ENCODE measurements around the gene BRME1.

Gene BRME1

GRCh38 chr19:13930402-13930801, 24.5 kb upstream of the BRME1 start:
- Histone ChIP-seq H3F3A (ENCODE audit: low read depth) (no peaks in the 10 kb centered on the region), H3K4me1 (ENCODE audit: insufficient read depth, low read length, poor library complexity, severe bottlenecking) (no peaks in the 10 kb centered on the region), H2AFZ (ENCODE audit: low read length) (no peak overlapping the region), H3K27me3 (ENCODE audit: insufficient read depth, low read length, poor library complexity, severe bottlenecking) (no peaks in the 10 kb centered on the region), H3K36me3 (ENCODE audit: insufficient read depth, low read length) (peaks cover 9% of the 10 kb centered on the region; the same call in 1 of the 2 replicates), H4K20me1 (ENCODE audit: insufficient read depth, low read length, poor library complexity, severe bottlenecking) (no peaks in the 10 kb centered on the region), H3K9ac (ENCODE audit: low read depth, low read length, poor library complexity, severe bottlenecking) (no peak overlapping the region), H3K4me3 (ENCODE audit: low read length, poor library complexity, severe bottlenecking) (no peak overlapping the region), H3K9me2 (replicated peaks; ENCODE audit: low read depth, low read length) (no peaks in the 10 kb centered on the region), H3K4me2 (ENCODE audit: low read depth, low read length, poor library complexity, severe bottlenecking) (no peak overlapping the region), H3K9me3 (ENCODE audit: insufficient read depth, low read depth, low read length) (no peaks in the 10 kb centered on the region), H3K79me2 (ENCODE audit: insufficient read depth, low read length) (no peaks in the 10 kb centered on the region)
- no peak for TF ChIP-seq CTCF (conservative IDR thresholded peaks at IDR 0.05; ENCODE audit: low read length)
- TF ChIP-seq EZH2phosphoT487 (IDR thresholded peaks at IDR 0.05; ENCODE audit: borderline replicate concordance) = no peak

- Histone ChIP-seq H3K27me3 (ENCODE audit: insufficient read depth, low read length, poor library complexity, severe bottlenecking) (no peaks in the 10 kb centered on the region), H3K4me2 (ENCODE audit: low read depth, low read length, poor library complexity, severe bottlenecking) (no peak overlapping the region), H3K4me1 (ENCODE audit: insufficient read depth, low read length, poor library complexity, severe bottlenecking) (no peaks in the 10 kb centered on the region), H3K79me2 (ENCODE audit: insufficient read depth, low read length) (no peaks in the 10 kb centered on the region), H3K36me3 (ENCODE audit: insufficient read depth, low read length) (peaks cover 9% of the 10 kb centered on the region; the same call in 1 of the 2 replicates), H3F3A (ENCODE audit: low read depth) (no peaks in the 10 kb centered on the region), H3K9ac (ENCODE audit: low read depth, low read length, poor library complexity, severe bottlenecking) (no peak overlapping the region), H3K9me3 (ENCODE audit: insufficient read depth, low read depth, low read length) (no peaks in the 10 kb centered on the region), H3K9me2 (replicated peaks; ENCODE audit: low read depth, low read length) (no peaks in the 10 kb centered on the region), H4K20me1 (ENCODE audit: insufficient read depth, low read length, poor library complexity, severe bottlenecking) (no peaks in the 10 kb centered on the region), H2AFZ (ENCODE audit: low read length) (no peak overlapping the region), H3K4me3 (ENCODE audit: low read length, poor library complexity, severe bottlenecking) (no peak overlapping the region)
- TF ChIP-seq CTCF (conservative IDR thresholded peaks at IDR 0.05; ENCODE audit: low read length) = no peak
- no peak for TF ChIP-seq EZH2phosphoT487 (IDR thresholded peaks at IDR 0.05; ENCODE audit: borderline replicate concordance)
These were observed 24.0 kb upstream of the BRME1 start for GRCh38 chr19:13929956-13930355.

- Histone ChIP-seq H3K9ac (ENCODE audit: low read depth, low read length, poor library complexity, severe bottlenecking) (no peak overlapping the region), H3K9me3 (ENCODE audit: insufficient read depth, low read depth, low read length) (no peaks in the 10 kb centered on the region), H2AFZ (ENCODE audit: low read length) (no peak overlapping the region), H3K36me3 (ENCODE audit: insufficient read depth, low read length) (peaks cover 9% of the 10 kb centered on the region; the same call in 1 of the 2 replicates), H3K27me3 (ENCODE audit: insufficient read depth, low read length, poor library complexity, severe bottlenecking) (no peaks in the 10 kb centered on the region), H3K4me1 (ENCODE audit: insufficient read depth, low read length, poor library complexity, severe bottlenecking) (no peaks in the 10 kb centered on the region), H3F3A (ENCODE audit: low read depth) (no peaks in the 10 kb centered on the region), H3K4me2 (ENCODE audit: low read depth, low read length, poor library complexity, severe bottlenecking) (no peak overlapping the region), H4K20me1 (ENCODE audit: insufficient read depth, low read length, poor library complexity, severe bottlenecking) (no peaks in the 10 kb centered on the region), H3K79me2 (ENCODE audit: insufficient read depth, low read length) (no peaks in the 10 kb centered on the region), H3K4me3 (ENCODE audit: low read length, poor library complexity, severe bottlenecking) (no peak overlapping the region), H3K9me2 (replicated peaks; ENCODE audit: low read depth, low read length) (no peaks in the 10 kb centered on the region)
- TF ChIP-seq EZH2phosphoT487 (IDR thresholded peaks at IDR 0.05; ENCODE audit: borderline replicate concordance) = no peak
- TF ChIP-seq CTCF (conservative IDR thresholded peaks at IDR 0.05; ENCODE audit: low read length) = no peak
These were observed 23.4 kb upstream of the BRME1 start for GRCh38 chr19:13929340-13929739.

Measured in Loucy (cell line).